SK-N-MC (cell line): ENCODE results near the gene ACTMAP.

Source experiments
- EZH2 ChIP-seq: fragments of 200-600 bp; sonication (generic); IDR thresholded peaks from one replicate; pipeline ENCODE4 v1.6.1; 2017; ENCODE audit warnings: antibody characterized with exemption
- FOXP2 ChIP-seq: optimal IDR thresholded peaks from 2 replicates; pipeline ENCODE3; 2011; ENCODE audit warnings: mild to moderate bottlenecking, moderate library complexity; ENCODE audit not compliant: insufficient read depth; ENCODE audit errors: extremely low read length, control extremely low read depth
- POLR2AphosphoS5 ChIP-seq: IDR thresholded peaks from 2 replicates; pipeline ENCODE4 v1.6.1; 2012; ENCODE audit warnings: mild to moderate bottlenecking, low read depth, low read length, borderline replicate concordance

DNA sequence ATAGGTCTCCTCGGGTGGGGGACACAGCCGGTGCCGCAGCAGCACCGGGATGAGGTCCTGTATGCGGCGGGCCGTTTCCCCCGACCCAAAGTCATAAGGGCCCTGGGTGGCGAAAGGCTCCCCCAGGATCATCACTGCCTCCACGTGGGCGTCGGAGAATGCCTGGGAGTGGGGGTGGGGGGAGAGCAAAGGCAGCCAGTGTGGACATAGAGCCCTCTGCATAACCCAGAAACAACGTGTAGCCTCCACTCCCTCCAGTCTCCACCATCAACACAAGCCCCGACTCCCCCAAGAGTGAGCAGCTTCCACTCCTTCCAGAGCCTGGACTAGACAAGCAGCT lies 58.1 kb downstream of the ACTMAP start:
- TF ChIP-seq POLR2AphosphoS5 (no peak), EZH2 (no peak), FOXP2 (no peak)
